Adrenal gland (tissue), 12 donors: ENCODE data around the gene CCR7. TPM values are rescaled to one million over a fixed set of nuclear protein-coding genes. Genes with fewer than 3 reads are reported as not detected.
A peak's percentile ranks its signal among the peaks of the same experiment; 100 is the strongest.

Source experiments
- DNase-seq, 7 donors: peaks; one replicate each; pipeline ENCODE4 v3.0.0-alpha.2; 2019 to 2020
- H3K27ac ChIP-seq, 5 donors: fragments of 200-600 bp; sonication (generic) in 4 of 5; 1 replicate in 3 of 5; 2 replicates in 2 of 5; pipeline versions ENCODE4 v1.5.1 to v1.8.0; 2016 to 2020; ENCODE audit warnings: mild to moderate bottlenecking in 1 of 5
- H3K27me3 ChIP-seq: fragments of 200-600 bp; 2 replicates; pipeline ENCODE4 v1.8.0; 2021
- H3K36me3 ChIP-seq, 2 donors: fragments of 200-600 bp; replicated peaks in 1 of 2; 1 replicate in 1 of 2; 2 replicates in 1 of 2; pipeline versions ENCODE4 v1.5.1 to v1.8.0; 2018 to 2022
- H3K4me1 ChIP-seq, 2 donors: fragments of 200-600 bp; replicated peaks in 1 of 2; 1 replicate in 1 of 2; 2 replicates in 1 of 2; pipeline versions ENCODE4 v1.5.1 to v1.8.0; 2018 to 2021
- H3K4me3 ChIP-seq, 4 donors: fragments of 200-600 bp; sonication (generic) in 3 of 4; one replicate each; pipeline ENCODE4 v1.5.1; 2016 to 2018
- H3K9me3 ChIP-seq, 3 donors: fragments of 200-600 bp; sonication (generic) in 1 of 3; replicated peaks in 1 of 3; 1 replicate in 2 of 3; 2 replicates in 1 of 3; pipeline versions ENCODE4 v1.5.1 to v1.8.0; 2016 to 2021
- POLR2A ChIP-seq, 2 donors: fragments of 450-650 bp; IDR thresholded peaks; one replicate each; pipeline ENCODE4 v1.6.1; 2017; ENCODE audit warnings: antibody characterized with exemption in 2 of 2, mild to moderate bottlenecking in 2 of 2, moderate library complexity in 1 of 2
- WGBS, 4 donors: extraction: QIAGEN DNeasy Blood & Tissue Kit in 2 of 4; methylation state at CpG; one replicate each; pipeline versions ENCODE4 v1.1.5 to v1.1.7; 2013 to 2017; 5-methylcytosine and 5-hydroxymethylcytosine counted together
- intact Hi-C, 2 donors: fragments of 100-400 bp; cut with DNase I; formaldehyde crosslinking; loops; one replicate each; pipeline versions ENCODE4 v1.14.1 to v1.15.0; 2022 to 2023
- polyA plus RNA-seq, 3 donors: library from polyadenylated mRNA; stranded (reverse); fragments of 200-250 nt in 2 of 3; fragments of 350-450 nt in 1 of 3; fragmentation: Illumina TruSeq in 1 of 3; extraction: RNeasy Lipid Tissue Mini Kit (QIAGEN cat#74804) in 1 of 3; gene quantifications; one replicate each; pipeline ENCODE4 v1.2.3, GENCODE V29; 2013 to 2014
- total RNA-seq, 9 donors: library from RNA; depleted of rRNA in 4 of 9; stranded (reverse); fragments of >200 nt in 4 of 9; fragments of 120-200 nt in 1 of 9; fragmentation: NEBNext Ultra II Directional in 1 of 9; extraction: Animal tissue kit (Norgen Biotek cat#: 25700) in 1 of 9; gene quantifications; one replicate each; pipeline versions ENCODE4 v1.1.0 to v1.2.4, GENCODE V29; 2013 to 2023
- TF ChIP-seq, protein P1 (sequence below), 6 experiments: fragments of 450-650 bp in 4 of 6; fragments of 200-600 bp in 2 of 6; sonication (generic) in 1 of 6; IDR thresholded peaks; 1 replicate in 5 of 6; 2 replicates in 1 of 6; pipeline versions ENCODE4 v1.5.1 to v1.8.0; 2016 to 2021; ENCODE audit warnings: antibody characterized with exemption in 6 of 6, mild to moderate bottlenecking in 2 of 6, moderate library complexity in 1 of 6
- donor health status: healthy with polysubstance abuse.
- donor health status: Bipolar disorder and iron deficiency.
- donor health status: DM: yes; HTN: yes; CAD: no.
- donor health status: DM: no; HTN: no; CAD: no.
- donor health status: DM: no; HTN: no; CAD: no.
- donor health status: DM: yes; HTN: yes; CAD: no.

Gene CCR7
- total and polyA plus RNA-seq, 12 donors: 0.06 to 1.0 (median 0.35) TPM; not detected in 2

DNA sequence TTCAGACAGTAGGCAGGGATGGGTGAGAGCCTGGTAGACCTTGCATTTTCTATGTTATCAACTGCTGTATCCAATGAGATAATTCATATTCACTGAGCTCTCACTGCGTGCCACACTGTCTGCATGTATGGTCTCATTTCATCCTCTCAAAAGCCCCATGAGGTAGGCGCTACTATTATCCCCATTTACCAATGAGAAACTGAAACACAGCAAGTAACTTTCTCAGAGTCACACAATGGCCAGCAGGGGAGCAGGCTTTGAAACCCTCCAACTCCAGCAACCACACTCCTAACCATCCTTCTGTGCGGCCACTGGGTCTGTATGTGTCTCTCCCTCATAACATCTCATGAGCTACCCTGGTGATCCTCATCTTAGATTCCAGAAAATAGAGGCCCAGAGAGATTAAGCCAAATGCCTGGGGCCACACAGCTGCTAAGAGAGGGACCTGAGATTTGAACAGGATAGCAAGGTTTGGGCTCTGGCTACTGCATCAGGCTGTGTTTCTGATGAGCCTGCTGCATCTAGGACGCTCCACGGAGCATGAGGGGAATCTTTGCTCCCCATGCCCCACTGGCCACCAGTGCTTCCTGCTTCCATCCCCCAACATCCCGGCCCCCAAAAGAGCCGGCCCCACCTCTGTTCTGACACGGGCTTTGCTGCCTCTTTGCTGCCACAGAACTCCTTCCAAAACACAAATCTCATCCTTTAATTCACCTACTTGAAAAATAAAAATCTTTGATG lies 3.2 kb downstream of the CCR7 start:
- Histone ChIP-seq H3K27ac (no peak overlapping the region), H3K27me3 (no peaks in the 10 kb centered on the region), H3K9me3 (no peaks in the 10 kb centered on the region), H3K36me3 (no peaks in the 10 kb centered on the region), H3K4me1 (peaks cover 0 to 17% of the 10 kb centered on the region in 2 donors), H3K4me3 (no peak overlapping the region)
- TF ChIP-seq, protein P1, sequence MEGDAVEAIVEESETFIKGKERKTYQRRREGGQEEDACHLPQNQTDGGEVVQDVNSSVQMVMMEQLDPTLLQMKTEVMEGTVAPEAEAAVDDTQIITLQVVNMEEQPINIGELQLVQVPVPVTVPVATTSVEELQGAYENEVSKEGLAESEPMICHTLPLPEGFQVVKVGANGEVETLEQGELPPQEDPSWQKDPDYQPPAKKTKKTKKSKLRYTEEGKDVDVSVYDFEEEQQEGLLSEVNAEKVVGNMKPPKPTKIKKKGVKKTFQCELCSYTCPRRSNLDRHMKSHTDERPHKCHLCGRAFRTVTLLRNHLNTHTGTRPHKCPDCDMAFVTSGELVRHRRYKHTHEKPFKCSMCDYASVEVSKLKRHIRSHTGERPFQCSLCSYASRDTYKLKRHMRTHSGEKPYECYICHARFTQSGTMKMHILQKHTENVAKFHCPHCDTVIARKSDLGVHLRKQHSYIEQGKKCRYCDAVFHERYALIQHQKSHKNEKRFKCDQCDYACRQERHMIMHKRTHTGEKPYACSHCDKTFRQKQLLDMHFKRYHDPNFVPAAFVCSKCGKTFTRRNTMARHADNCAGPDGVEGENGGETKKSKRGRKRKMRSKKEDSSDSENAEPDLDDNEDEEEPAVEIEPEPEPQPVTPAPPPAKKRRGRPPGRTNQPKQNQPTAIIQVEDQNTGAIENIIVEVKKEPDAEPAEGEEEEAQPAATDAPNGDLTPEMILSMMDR (IDR thresholded peaks at IDR 0.05): no peak
- TF ChIP-seq POLR2A (IDR thresholded peaks at IDR 0.05): no peak
- no peak for DNase-seq
- WGBS, 4 donors: 57 to 81% (median 73%) methylated on average over 8 of the region's 8 CpGs
- intact Hi-C loops: loop anchor here (5.0 to 10.0 kb wide), 2 partner anchors 117 to 120 kb away; partner anchors contain the start of gene IGFBP4 (in 2 of the 2)

DNA sequence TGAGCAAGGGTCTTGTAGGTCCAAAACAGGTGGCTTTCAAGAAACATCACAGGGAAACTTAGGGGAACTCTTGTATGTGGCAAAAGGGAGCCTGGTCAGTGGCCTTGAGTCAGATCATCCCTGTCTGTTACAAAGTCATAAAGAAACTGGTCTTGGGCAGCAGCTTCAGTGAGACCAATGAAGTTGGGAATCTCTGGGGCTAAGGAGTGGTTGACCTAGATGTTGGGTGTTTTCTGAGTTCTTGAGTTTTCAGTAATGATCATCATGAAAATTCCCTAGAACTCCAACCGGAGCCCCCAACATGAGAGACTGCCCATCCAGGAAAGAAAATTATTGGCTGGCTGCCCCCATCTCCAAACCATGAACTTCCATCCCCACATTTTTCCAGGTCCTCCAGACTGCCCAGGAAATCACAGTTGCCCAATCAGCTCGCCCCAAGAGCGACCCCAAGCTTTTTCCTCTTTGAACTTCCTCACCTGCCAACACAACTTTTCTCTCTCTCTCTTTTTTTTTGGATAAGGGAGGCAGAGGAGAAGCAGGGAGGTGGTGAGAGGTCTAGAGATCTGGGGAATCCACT lies 3.9 kb downstream of the CCR7 start:
- Histone ChIP-seq H3K27me3 (no peaks in the 10 kb centered on the region), H3K27ac (no peak overlapping the region), H3K36me3 (no peaks in the 10 kb centered on the region), H3K4me3 (no peak overlapping the region), H3K9me3 (no peaks in the 10 kb centered on the region), H3K4me1 (peaks cover 0 to 17% of the 10 kb centered on the region in 2 donors)
- TF ChIP-seq, protein P1 (IDR thresholded peaks at IDR 0.05): no peak
- TF ChIP-seq POLR2A (IDR thresholded peaks at IDR 0.05): no peak
- intact Hi-C loops: loop anchor here (5.0 to 10.0 kb wide), 2 partner anchors 117 to 119 kb away; partner anchors contain the start of gene IGFBP4 (in 2 of the 2)
- DNase-seq: peak in 1 of 7 donors; percentile 18
- 67 to 74% (median 70%) methylated on average over 3 of the region's 3 CpGs for WGBS, 4 donors

DNA sequence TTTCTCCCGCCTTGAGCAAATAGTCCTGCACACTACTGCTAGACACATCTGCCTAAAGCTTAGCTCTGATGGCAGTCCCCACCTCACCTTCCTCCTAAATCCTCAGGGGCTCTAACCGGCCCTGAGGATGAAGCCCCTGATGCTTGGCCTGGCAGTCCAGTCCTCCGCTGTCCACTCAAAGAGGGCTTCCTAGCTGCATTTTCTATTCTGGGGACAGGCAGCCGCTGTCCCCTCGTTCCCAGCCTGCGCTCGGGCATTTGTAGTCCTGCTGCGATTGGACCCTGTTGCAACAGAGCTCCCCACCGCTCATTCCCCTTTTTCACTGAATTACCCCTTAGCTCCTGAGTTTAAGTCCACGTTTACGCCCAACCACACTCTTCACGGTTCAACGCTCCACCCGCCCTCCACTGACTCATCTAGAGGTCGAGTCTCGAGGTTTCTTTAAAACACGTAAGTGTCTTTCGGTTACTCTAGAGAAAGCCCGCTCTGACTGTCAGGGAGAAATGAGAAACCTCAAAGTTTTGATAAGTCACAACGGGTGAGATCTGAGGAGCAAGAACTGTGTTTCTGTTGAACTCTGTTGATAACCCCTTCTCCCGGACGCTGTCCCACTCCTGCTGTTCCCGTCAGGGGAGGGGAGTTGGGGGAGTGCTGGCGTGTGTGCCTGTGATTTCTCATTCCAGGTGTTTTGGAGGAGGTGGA lies 4.5 kb downstream of the CCR7 start:
- intact Hi-C loops: loop anchor here (5.0 to 10.0 kb wide), 2 partner anchors 116 to 118 kb away; partner anchors contain the start of gene IGFBP4 (in 2 of the 2)
- TF ChIP-seq, protein P1 (IDR thresholded peaks at IDR 0.05): no peak
- TF ChIP-seq POLR2A (IDR thresholded peaks at IDR 0.05): no peak
- WGBS, 4 donors: 42 to 60% (median 49%) methylated on average over 22 to 24 of the region's 24 CpGs

More for the DNA sequence above, 4.5 kb downstream of the CCR7 start:
- Histone ChIP-seq H3K4me1 (peaks cover 0 to 17% of the 10 kb centered on the region in 2 donors), H3K9me3 (no peaks in the 10 kb centered on the region), H3K4me3 (peak overlapping the region in 1 of 4 donors; percentile 5), H3K27ac (peak overlapping the region in 2 of 5 donors; percentile 75 to 82), H3K36me3 (no peaks in the 10 kb centered on the region), H3K27me3 (no peaks in the 10 kb centered on the region)
- DNase-seq: peak in 2 of 7 donors; percentile 33 to 51
